Esophagus muscularis mucosa (tissue), 4 donors: ENCODE measurements around the gene GPR152. TPM values are rescaled to one million over a fixed set of nuclear protein-coding genes. Genes with fewer than 3 reads are reported as not detected.

Experiments
- DNase-seq: peaks from one replicate; pipeline ENCODE4 v3.0.0-alpha.2; 2017; ENCODE audit errors: extremely low spot score
- H3K27ac ChIP-seq, 4 donors: fragments of 200-600 bp; sonication (generic); replicated peaks in 1 of 4; 1 replicate in 3 of 4; 2 replicates in 1 of 4; pipeline ENCODE4 v1.5.1; 2016 to 2019; ENCODE audit warnings: mild to moderate bottlenecking in 1 of 4
- H3K27me3 ChIP-seq, 4 donors: fragments of 200-600 bp; sonication (generic); one replicate each; pipeline versions ENCODE4 v1.5.1 to v1.6.0; 2016 to 2019
- H3K36me3 ChIP-seq, 4 donors: fragments of 200-600 bp; sonication (generic); one replicate each; pipeline ENCODE4 v1.5.1; 2016 to 2019
- H3K4me1 ChIP-seq, 4 donors: fragments of 200-600 bp; sonication (generic); one replicate each; pipeline ENCODE4 v1.5.1; 2016 to 2019
- H3K4me3 ChIP-seq, 4 donors: fragments of 200-600 bp; sonication (generic); 1 replicate in 2 of 4; 2 replicates in 2 of 4; pipeline ENCODE4 v1.5.1; 2016 to 2019; ENCODE audit warnings: mild to moderate bottlenecking in 4 of 4, moderate library complexity in 1 of 4
- H3K9me3 ChIP-seq, 4 donors: fragments of 200-600 bp; sonication (generic); 1 replicate in 3 of 4; 2 replicates in 1 of 4; pipeline ENCODE4 v1.5.1; 2016 to 2019
- EP300 ChIP-seq: sonication (generic); formaldehyde crosslinking; IDR thresholded peaks from one replicate; pipeline ENCODE4 v1.6.1; 2017; ENCODE audit warnings: antibody characterized with exemption
- POLR2A ChIP-seq: fragments of 450-650 bp; IDR thresholded peaks from one replicate; pipeline ENCODE4 v1.6.1; 2017; ENCODE audit warnings: antibody characterized with exemption, moderate library complexity, mild to moderate bottlenecking, low read depth
- POLR2AphosphoS5 ChIP-seq, 2 donors: sonication (generic); formaldehyde crosslinking; IDR thresholded peaks; one replicate each; pipeline ENCODE4 v1.6.1; 2017; ENCODE audit warnings: antibody characterized with exemption in 2 of 2
- WGBS: methylation state at CpG from one replicate; pipeline ENCODE4 v1.1.5; 2018; 5-methylcytosine and 5-hydroxymethylcytosine counted together
- intact Hi-C: fragments of 100-400 bp; cut with DNase I; formaldehyde crosslinking; loops from one replicate; pipeline ENCODE4 v1.15.1; 2023
- total RNA-seq, 4 donors: library from RNA; depleted of rRNA; stranded (reverse); fragments of >200 nt; gene quantifications; one replicate each; pipeline versions ENCODE4 v1.1.0 to v1.2.1, GENCODE V29; 2016
- TF ChIP-seq, protein P1 (sequence below), 3 experiments: fragments of 200-600 bp in 2 of 3; fragments of 450-650 bp in 1 of 3; sonication (generic) in 2 of 3; IDR thresholded peaks; one replicate each; pipeline ENCODE4 v1.5.1; 2017 to 2019; ENCODE audit warnings: antibody characterized with exemption in 3 of 3, mild to moderate bottlenecking in 2 of 3, moderate library complexity in 1 of 3

The GPR152 gene
- total RNA-seq, 4 donors from 2014 or later = not detected

DNA sequence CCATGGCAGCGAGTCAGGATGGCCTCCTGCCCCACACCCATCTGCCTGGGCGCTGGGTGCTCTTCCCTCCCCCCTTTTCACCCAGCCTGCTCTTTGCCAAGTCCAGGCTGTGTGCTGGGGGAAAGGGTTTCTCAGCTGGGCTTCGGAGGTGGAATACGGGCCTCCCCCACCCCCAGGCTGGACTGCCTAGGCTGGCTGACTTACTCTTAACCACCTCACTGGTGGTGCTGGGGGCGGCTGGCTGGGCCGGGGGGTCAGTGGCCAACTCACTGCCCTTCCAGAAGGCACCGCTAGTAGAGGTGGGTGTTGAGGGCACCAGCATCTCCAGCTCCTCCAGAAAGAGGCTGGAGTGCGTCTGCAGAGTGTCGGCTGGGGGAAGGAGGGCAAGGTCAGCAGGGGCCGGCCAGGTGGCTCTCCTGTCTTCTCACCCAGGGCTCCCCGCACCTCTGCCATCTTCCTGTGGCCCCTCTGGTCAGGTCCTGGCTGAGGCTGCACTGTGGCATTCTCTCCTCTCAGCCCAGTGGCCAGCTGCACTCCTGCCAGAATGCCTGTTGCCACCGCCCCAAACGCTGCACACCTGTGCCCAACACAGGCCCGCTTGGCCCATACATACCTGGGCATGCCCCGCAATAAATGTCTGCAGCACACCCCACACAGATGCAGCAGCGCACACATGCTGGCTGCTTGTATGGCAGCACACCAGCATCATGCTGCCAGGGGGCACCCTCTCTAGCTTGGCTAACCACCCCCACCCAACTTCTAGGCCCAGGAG is 42.9 kb upstream of the GPR152 start:
- TF ChIP-seq, protein P1, sequence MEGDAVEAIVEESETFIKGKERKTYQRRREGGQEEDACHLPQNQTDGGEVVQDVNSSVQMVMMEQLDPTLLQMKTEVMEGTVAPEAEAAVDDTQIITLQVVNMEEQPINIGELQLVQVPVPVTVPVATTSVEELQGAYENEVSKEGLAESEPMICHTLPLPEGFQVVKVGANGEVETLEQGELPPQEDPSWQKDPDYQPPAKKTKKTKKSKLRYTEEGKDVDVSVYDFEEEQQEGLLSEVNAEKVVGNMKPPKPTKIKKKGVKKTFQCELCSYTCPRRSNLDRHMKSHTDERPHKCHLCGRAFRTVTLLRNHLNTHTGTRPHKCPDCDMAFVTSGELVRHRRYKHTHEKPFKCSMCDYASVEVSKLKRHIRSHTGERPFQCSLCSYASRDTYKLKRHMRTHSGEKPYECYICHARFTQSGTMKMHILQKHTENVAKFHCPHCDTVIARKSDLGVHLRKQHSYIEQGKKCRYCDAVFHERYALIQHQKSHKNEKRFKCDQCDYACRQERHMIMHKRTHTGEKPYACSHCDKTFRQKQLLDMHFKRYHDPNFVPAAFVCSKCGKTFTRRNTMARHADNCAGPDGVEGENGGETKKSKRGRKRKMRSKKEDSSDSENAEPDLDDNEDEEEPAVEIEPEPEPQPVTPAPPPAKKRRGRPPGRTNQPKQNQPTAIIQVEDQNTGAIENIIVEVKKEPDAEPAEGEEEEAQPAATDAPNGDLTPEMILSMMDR (IDR thresholded peaks at IDR 0.05) = no peak
- TF ChIP-seq POLR2AphosphoS5 (IDR thresholded peaks at IDR 0.05) (no peak), POLR2A (no peak), EP300 (no peak)
- H3K4me3 ChIP-seq = no peak overlapping the region
- no peaks in the 10 kb centered on the region for H3K9me3 ChIP-seq
- no peaks in the 10 kb centered on the region for H3K27me3 ChIP-seq
- H3K27ac ChIP-seq = no peak overlapping the region
- peaks cover 0 to 12% (median 10%) of the 10 kb centered on the region in 4 donors for H3K4me1 ChIP-seq
- WGBS = 97% methylated on average over 11 of the region's 16 CpGs
- peaks cover 11 to 95% (median 73%) of the 10 kb centered on the region in 4 donors for H3K36me3 ChIP-seq
- intact Hi-C loops = no loop called here
- DNase-seq = no peak

DNA sequence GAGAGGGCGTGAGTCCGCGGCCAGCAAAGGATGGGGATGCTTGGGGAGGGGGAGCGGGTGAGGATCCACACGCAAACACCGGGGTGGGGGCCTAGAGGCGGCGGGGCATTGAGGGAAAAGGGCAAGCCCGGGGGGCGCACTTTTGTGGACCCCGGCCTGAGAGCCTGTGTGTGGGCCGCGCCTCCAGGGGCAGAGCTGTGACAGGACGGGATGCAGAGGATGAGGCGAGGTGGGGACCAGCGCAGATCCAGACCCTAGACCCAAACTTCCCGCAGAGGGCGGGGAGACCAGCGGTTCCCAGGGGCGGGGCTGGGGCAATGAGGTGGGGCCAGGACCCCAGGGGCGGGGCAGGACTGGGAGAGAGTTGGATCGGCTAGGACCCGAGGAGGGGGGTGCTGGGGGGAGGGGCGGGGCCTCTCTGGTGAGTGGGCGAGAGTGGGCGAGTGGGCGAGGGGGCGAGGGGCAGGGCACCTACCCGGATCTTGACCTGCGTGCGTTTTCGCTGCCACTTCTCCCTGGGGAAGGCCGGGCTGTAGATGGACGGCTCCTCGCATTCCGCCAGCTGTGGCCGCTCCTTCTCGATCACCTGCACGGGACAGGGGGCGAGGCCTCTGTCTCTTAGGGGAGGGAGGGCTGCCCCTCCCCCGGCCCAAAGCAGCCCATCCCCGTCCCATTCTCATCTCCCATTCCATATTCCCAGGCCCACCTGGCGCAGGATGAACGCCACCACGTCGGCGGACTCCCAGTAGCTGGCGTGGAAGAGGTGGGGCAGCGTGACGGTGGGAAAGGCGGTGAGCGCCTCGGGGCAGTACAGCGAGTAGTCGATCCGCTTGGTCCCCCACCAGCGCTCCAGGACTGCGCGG is 42.1 kb upstream of the GPR152 start:
- Histone ChIP-seq H3K9me3 (no peaks in the 10 kb centered on the region), H3K4me1 (peaks cover 0 to 13% (median 10%) of the 10 kb centered on the region in 4 donors), H3K36me3 (peaks cover 15 to 95% (median 79%) of the 10 kb centered on the region in 4 donors), H3K4me3 (no peak overlapping the region), H3K27me3 (no peaks in the 10 kb centered on the region), H3K27ac (no peak overlapping the region)
- WGBS = 91% methylated on average over 59 of the region's 59 CpGs
- no peak for DNase-seq
- intact Hi-C loops = no loop called here
- TF ChIP-seq EP300 (no peak), POLR2A (no peak), POLR2AphosphoS5 (IDR thresholded peaks at IDR 0.05) (no peak)
- TF ChIP-seq, protein P1 (IDR thresholded peaks at IDR 0.05) = no peak

DNA sequence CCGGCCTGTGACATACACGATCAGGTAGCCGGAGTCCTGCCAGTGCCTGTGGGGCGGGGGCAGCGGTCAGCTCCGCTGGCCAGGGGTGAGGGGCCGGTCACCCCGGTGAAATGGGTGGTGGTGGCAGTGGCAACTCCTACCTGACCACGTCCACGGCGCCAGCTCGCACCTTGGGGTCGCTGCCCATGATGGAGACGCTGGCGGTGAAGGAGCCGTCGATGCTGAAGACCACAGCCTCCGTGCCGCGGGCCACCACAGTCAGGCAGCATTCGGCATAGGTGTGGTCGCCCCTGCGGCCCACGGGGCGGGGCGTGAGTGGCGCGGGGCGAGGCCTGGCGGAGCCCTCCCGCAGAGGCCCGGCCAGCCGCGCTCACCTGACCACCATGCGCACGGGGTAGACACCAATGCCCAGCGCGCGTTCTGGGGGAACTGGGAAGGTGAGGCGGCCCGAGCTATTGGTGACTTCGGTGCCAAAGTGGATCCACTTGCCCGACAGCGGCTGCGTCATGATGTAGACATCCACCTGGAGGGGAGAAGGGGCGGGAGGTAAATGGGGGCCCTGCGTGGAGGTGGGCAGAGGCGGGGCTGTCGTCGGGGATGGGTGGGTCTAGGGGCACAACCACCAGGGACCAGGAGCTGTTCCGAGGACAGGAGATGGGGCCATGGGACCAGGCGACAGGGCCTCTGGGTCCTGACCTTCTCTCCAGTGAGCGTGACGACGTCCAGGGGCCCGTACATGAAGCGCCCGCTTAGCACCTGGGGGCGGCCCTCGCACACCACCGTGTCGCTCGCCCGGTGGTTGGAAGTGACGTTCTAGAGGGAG is 41.2 kb upstream of the GPR152 start:
- TF ChIP-seq POLR2AphosphoS5 (IDR thresholded peaks at IDR 0.05) (no peak), EP300 (no peak), POLR2A (no peak)
- intact Hi-C loops = no loop called here
- no peak overlapping the region for H3K4me3 ChIP-seq
- no peak overlapping the region for H3K27ac ChIP-seq
- peaks cover 15 to 100% (median 87%) of the 10 kb centered on the region in 4 donors for H3K36me3 ChIP-seq
- no peak for DNase-seq
- 97% methylated on average over 22 of the region's 65 CpGs for WGBS
- no peaks in the 10 kb centered on the region for H3K27me3 ChIP-seq
- peaks cover 0 to 13% (median 10%) of the 10 kb centered on the region in 4 donors for H3K4me1 ChIP-seq
- no peaks in the 10 kb centered on the region for H3K9me3 ChIP-seq

DNA sequence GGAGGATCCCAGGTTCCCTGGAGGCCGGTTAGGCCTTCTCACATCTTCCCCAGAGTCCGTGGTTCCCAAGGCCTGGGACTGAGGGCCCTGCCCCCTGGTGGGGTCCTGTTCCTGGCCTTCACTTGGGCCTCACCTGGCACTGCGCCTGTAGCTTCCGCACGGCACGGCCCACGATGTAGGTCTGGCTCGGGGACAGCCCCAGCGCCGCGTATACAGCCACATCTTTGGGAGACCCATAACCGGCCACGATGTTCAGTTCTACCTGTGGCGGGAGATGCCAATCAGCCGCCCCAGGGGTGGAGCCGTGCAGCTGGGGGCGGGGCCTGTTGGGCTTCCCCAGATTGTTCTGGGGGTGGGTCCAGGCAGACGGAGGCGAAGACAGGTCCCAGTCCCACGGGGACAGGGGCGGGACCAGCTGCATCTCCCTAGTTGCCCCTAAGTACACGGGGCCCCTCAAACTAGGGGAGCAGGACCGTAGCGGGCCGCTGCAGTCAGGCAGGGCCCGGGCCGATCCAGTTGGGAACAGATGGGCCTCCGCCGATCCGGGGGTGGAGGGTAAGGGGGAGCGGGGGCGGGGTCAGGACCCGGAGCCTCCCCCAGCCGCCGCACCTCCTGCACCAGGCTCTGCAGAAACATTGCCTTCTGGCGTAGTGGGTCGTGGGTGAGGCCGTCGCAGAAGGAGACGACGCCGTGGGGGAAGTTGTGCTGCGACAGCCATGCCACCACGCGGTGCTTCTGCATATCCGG is 40.4 kb upstream of the GPR152 start:
- 90% methylated on average over 23 of the region's 46 CpGs for WGBS
- Histone ChIP-seq H3K9me3 (no peaks in the 10 kb centered on the region), H3K4me3 (no peak overlapping the region), H3K36me3 (peaks cover 15 to 96% (median 88%) of the 10 kb centered on the region in 4 donors), H3K27me3 (no peaks in the 10 kb centered on the region), H3K27ac (no peak overlapping the region), H3K4me1 (peaks cover 0 to 13% (median 10%) of the 10 kb centered on the region in 4 donors)
- TF ChIP-seq POLR2AphosphoS5 (IDR thresholded peaks at IDR 0.05) (no peak), POLR2A (no peak), EP300 (no peak)
- TF ChIP-seq, protein P1 (IDR thresholded peaks at IDR 0.05) = no peak
- DNase-seq = no peak
- intact Hi-C loops = no loop called here
